ENCODE results near the gene AP3S2.
"Not testable (repeated sequence)": the region's sequence is repeated elsewhere in the genome, so short reads cannot be mapped to it uniquely, and the experiment has no call there.

AP3S2 gene

GRCh38 chr15:89869490-89869889 lies 24.3 kb downstream of the AP3S2 start:
- DNase-seq: not testable (repeated sequence)

- DNase-seq: no peak
Measured at GRCh38 chr15:89864958-89865739, 28.6 kb downstream of the AP3S2 start.

GRCh38 chr15:89863918-89864317 lies 29.9 kb downstream of the AP3S2 start:
- DNase-seq: no peak

GRCh38 chr15:89860891-89861290 lies 32.9 kb downstream of the AP3S2 start:
- DNase-seq: no peak

GRCh38 chr15:89860431-89860830 lies 33.4 kb downstream of the AP3S2 start:
- DNase-seq: no peak

GRCh38 chr15:89858661-89859458 lies 34.9 kb downstream of the AP3S2 start:
- no peak for DNase-seq

- DNase-seq: no peak
Measured at GRCh38 chr15:89857673-89858072, 36.1 kb downstream of the AP3S2 start.

GRCh38 chr15:89855948-89856347 lies 37.8 kb downstream of the AP3S2 start:
- DNase-seq: no peak

- DNase-seq: not testable (repeated sequence)
Measured at GRCh38 chr15:89854863-89855262, 38.9 kb downstream of the AP3S2 start.

GRCh38 chr15:89852342-89852995 lies 41.3 kb downstream of the AP3S2 start:
- DNase-seq: no peak

- no peak for DNase-seq
Measured at GRCh38 chr15:89851673-89852341, 42.0 kb downstream of the AP3S2 start.

GRCh38 chr15:89848970-89849292 lies 44.9 kb downstream of the AP3S2 start:
- no peak for DNase-seq

GRCh38 chr15:89847101-89847500 lies 46.7 kb downstream of the AP3S2 start:
- no peak for DNase-seq

- no peak for DNase-seq
Measured at GRCh38 chr15:89845305-89845893, 48.4 kb downstream of the AP3S2 start.

- no peak for DNase-seq
Measured at GRCh38 chr15:89841962-89842361, 51.8 kb downstream of the AP3S2 start.

GRCh38 chr15:89841306-89841705 lies 52.5 kb downstream of the AP3S2 start:
- no peak for DNase-seq

GRCh38 chr15:89839167-89839810 lies 54.5 kb downstream of the AP3S2 start:
- DNase-seq: no peak

GRCh38 chr15:89837830-89838178 lies 56.0 kb downstream of the AP3S2 start:
- peak in 1 of 51 donors; percentile 3 for DNase-seq

GRCh38 chr15:89837134-89837829 lies 56.5 kb downstream of the AP3S2 start:
- DNase-seq: peak in 2 of 51 donors; percentile 28 to 40

Data from hypothalamus (tissue), 51 donors.